ENCODE data around the gene INPP5A. TPM values are rescaled to one million over a fixed set of nuclear protein-coding genes. Genes with fewer than 3 reads are reported as not detected.

INPP5A gene
- total RNA-seq, 2 donors from 2014 or later = 9.2 to 14.5 TPM

DNA sequence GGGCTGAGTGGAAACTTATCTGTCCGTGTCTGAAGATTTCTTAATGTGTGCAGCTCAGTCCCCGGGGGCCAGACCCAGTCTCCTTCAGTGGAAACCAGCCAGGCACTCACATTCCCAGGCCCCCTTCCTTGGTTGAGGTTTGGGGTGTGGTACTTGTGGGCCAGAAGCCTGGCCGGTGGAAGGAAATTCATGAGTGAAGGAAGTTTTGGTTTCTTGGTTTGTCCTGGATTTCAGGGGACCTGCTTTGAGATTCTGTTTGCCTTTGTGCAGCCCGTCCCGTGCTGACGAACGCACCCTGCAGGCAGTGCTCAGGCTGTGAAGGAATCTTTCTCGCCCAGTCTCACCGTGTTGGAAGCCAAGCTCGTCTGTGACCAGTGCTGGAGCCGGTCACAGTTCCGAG, 2.9 kb downstream of the INPP5A start:
- Histone ChIP-seq H3K27ac (peak overlapping the region in 3 of 4 donors; percentile 5 to 58 (median 10)), H3K4me3 (no peak overlapping the region), H3K36me3 (replicated peaks in 1 of 2; ENCODE audit: insufficient read depth in 1 of 2, low read depth in 2 of 2) (no peaks in the 10 kb centered on the region), H3K9me3 (no peaks in the 10 kb centered on the region), H3K27me3 (no peaks in the 10 kb centered on the region), H3K4me1 (peaks cover 67% of the 10 kb centered on the region)
- no peak for TF ChIP-seq POLR2A (IDR thresholded peaks at IDR 0.05)
- TF ChIP-seq, protein P1, sequence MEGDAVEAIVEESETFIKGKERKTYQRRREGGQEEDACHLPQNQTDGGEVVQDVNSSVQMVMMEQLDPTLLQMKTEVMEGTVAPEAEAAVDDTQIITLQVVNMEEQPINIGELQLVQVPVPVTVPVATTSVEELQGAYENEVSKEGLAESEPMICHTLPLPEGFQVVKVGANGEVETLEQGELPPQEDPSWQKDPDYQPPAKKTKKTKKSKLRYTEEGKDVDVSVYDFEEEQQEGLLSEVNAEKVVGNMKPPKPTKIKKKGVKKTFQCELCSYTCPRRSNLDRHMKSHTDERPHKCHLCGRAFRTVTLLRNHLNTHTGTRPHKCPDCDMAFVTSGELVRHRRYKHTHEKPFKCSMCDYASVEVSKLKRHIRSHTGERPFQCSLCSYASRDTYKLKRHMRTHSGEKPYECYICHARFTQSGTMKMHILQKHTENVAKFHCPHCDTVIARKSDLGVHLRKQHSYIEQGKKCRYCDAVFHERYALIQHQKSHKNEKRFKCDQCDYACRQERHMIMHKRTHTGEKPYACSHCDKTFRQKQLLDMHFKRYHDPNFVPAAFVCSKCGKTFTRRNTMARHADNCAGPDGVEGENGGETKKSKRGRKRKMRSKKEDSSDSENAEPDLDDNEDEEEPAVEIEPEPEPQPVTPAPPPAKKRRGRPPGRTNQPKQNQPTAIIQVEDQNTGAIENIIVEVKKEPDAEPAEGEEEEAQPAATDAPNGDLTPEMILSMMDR (IDR thresholded peaks at IDR 0.05) = peak in 4 of 7 experiments; percentile 13 to 26 (median 18)
- intact Hi-C loops (cut with DNase I) = no loop called here
- ATAC-seq = no peak
- 6 to 26% methylated on average over 6 to 12 of the region's 12 CpGs for WGBS, 2 donors
- DNase-seq = peak in 3 of 4 donors; percentile 38 to 55 (median 50)

GRCh38 chr10:132541129-132541528, 3.5 kb downstream of the INPP5A start:
- TF ChIP-seq, protein P1 (IDR thresholded peaks at IDR 0.05) = no peak
- TF ChIP-seq POLR2A (IDR thresholded peaks at IDR 0.05) = no peak
- no peak overlapping the region for H3K4me3 ChIP-seq
- peak overlapping the region in 1 of 4 donors; percentile 58 for H3K27ac ChIP-seq
- 94 to 96% methylated on average over 3 to 11 of the region's 11 CpGs for WGBS, 2 donors
- no peaks in the 10 kb centered on the region for H3K27me3 ChIP-seq
- intact Hi-C loops (cut with DNase I) = no loop called here
- ATAC-seq (no peak), DNase-seq (peak in 1 of 4 donors; percentile 8)
- no peaks in the 10 kb centered on the region for H3K36me3 ChIP-seq (replicated peaks in 1 of 2; ENCODE audit: insufficient read depth in 1 of 2, low read depth in 2 of 2)
- no peaks in the 10 kb centered on the region for H3K9me3 ChIP-seq
- H3K4me1 ChIP-seq = peaks cover 68% of the 10 kb centered on the region

DNA sequence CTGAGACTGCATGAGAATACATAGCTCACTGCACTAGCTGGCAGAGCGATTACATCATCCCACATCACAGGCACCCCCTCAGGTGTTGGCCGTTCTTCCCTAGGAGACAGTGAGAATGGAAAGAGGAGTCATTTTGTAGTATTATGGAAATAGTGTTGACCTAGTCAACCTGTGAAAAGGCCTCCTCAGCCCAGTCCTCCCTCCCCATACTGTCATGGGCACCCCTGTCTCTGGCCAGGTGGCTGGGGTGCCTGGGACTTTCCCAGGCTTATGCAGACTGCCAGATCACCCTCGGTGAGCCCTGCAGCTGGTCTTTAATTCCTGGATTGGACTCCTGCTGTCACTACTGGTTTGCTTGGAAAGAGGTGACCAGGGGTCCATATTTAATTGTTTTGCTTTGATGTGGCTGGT, 4.0 kb downstream of the INPP5A start:
- H3K27me3 ChIP-seq = no peaks in the 10 kb centered on the region
- H3K9me3 ChIP-seq = no peaks in the 10 kb centered on the region
- H3K4me3 ChIP-seq = no peak overlapping the region
- ATAC-seq (no peak), DNase-seq (peak in 2 of 4 donors; percentile 13 to 20)
- peaks cover 68% of the 10 kb centered on the region for H3K4me1 ChIP-seq
- 57 to 58% methylated on average over 3 of the region's 3 CpGs for WGBS, 2 donors
- no peaks in the 10 kb centered on the region for H3K36me3 ChIP-seq (replicated peaks in 1 of 2; ENCODE audit: insufficient read depth in 1 of 2, low read depth in 2 of 2)
- intact Hi-C loops (cut with DNase I) = no loop called here
- TF ChIP-seq, protein P1 (IDR thresholded peaks at IDR 0.05) = no peak
- TF ChIP-seq POLR2A (IDR thresholded peaks at IDR 0.05) = no peak
- peak overlapping the region in 1 of 4 donors; percentile 17 for H3K27ac ChIP-seq

DNA sequence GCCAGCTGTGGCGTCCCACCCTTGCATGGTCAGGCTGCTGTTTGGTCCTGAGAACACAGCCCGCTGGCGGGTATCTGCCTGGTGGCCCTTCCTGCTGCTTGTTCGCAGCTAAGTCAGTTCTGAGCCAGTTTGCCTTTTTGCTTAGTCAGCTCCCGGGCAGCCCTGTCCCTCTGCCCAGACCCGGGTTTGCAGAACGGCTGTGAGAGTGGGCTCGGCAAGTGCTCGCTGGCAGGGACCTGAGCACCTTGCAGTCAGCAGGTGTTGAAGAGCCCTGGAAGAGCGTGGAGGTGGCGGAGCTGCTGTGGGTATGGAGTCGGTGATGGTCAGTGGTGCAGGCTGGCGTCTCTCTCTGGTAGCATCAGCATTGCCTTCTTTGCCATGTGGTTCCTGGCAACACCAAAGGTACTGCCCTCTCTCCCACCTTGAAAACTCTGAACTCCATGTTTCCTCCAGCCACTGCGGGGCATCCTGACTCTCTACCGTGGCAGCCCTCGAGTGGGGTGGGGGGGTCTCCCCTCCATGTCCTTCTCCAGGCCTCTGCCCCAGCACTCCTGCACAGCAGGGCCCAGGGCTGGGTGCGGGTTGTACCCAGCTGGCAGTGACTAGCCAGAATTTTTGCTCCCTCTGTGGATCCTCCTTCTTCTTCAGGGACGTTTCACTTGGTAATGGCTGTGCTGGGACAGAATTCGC, 4.6 kb downstream of the INPP5A start:
- peak overlapping the region in 1 of 4 donors; percentile 17 for H3K27ac ChIP-seq
- WGBS, 2 donors = 60 to 72% methylated on average over 19 of the region's 19 CpGs
- TF ChIP-seq POLR2A (IDR thresholded peaks at IDR 0.05) = no peak
- TF ChIP-seq, protein P1 (IDR thresholded peaks at IDR 0.05) = no peak
- peaks cover 71% of the 10 kb centered on the region for H3K4me1 ChIP-seq
- intact Hi-C loops (cut with DNase I) = no loop called here
- no peak overlapping the region for H3K4me3 ChIP-seq
- no peaks in the 10 kb centered on the region for H3K36me3 ChIP-seq (replicated peaks in 1 of 2; ENCODE audit: insufficient read depth in 1 of 2, low read depth in 2 of 2)
- H3K9me3 ChIP-seq = no peaks in the 10 kb centered on the region
- no peaks in the 10 kb centered on the region for H3K27me3 ChIP-seq
- DNase-seq (peak in 2 of 4 donors; percentile 50 to 53), ATAC-seq (no peak)

GRCh38 chr10:132542819-132543218, 5.2 kb downstream of the INPP5A start:
- Histone ChIP-seq H3K9me3 (no peaks in the 10 kb centered on the region), H3K4me3 (no peak overlapping the region), H3K36me3 (replicated peaks in 1 of 2; ENCODE audit: insufficient read depth in 1 of 2, low read depth in 2 of 2) (no peaks in the 10 kb centered on the region), H3K4me1 (peaks cover 76% of the 10 kb centered on the region), H3K27ac (no peak overlapping the region), H3K27me3 (no peaks in the 10 kb centered on the region)
- DNase-seq = peak in 1 of 4 donors; percentile 0
- WGBS, 2 donors = 93 to 97% methylated on average over 3 of the region's 3 CpGs
- ATAC-seq = no peak
- TF ChIP-seq, protein P1 (IDR thresholded peaks at IDR 0.05) = no peak
- no peak for TF ChIP-seq POLR2A (IDR thresholded peaks at IDR 0.05)
- intact Hi-C loops (cut with DNase I) = no loop called here
